HCT116 (cell line): Measurements from ENCODE around the gene LRFN4. TPM values are rescaled to one million over a fixed set of nuclear protein-coding genes. Genes with fewer than 3 reads are reported as not detected.

Experiments used
- ATAC-seq: fragments of 200-7000 bp; cut with Tn5 transposase; 2 replicates; pipeline ENCODE4 v1.9.1; 2020; ENCODE audit warnings: mild to moderate bottlenecking, moderate library complexity
- BruUV-seq: library from RNA; stranded (reverse); fragments of 400-500 nt; replicated peaks from 2 replicates; lab custom pipeline; 2021; lab: Mats Ljungman, UMichigan
- CTCF ChIA-PET: fragments of 300-600 bp; sonication (Branson Sonifier 250); formaldehyde crosslinking; loops from one replicate; lab custom pipeline; 2021; ENCODE audit warnings: antibody characterized with exemption; lab: Charles Lee
- POLR2A ChIA-PET: fragments of 300-600, 350-600 bp; sonication (Branson Sonifier 250); formaldehyde crosslinking; loops from one replicate; lab custom pipeline; 2021; ENCODE audit warnings: antibody characterized with exemption; lab: Charles Lee
- RAD21 ChIA-PET, 2 experiments: fragments of 300-600 bp; sonication (Branson Sonifier 250); formaldehyde crosslinking; loops; one replicate each; lab custom pipeline; 2023; ENCODE audit warnings: low total read pairs in 2 of 2; ENCODE audit not compliant: uncharacterized antibody in 2 of 2, unreplicated experiment in 2 of 2, low non-redundant PET in 1 of 2; lab: Charles Lee
- DNase-seq: peaks from one replicate; pipeline ENCODE4 v3.0.0-alpha.2; 2010; ENCODE audit warnings: low read depth, low spot score
- H2AFZ ChIP-seq: fragments of 200-600 bp; shearing (Covaris generic), sonication (generic); 2 replicates; pipeline ENCODE4 v1.6.1; 2017; ENCODE audit warnings: low read depth, mixed run types, mixed read lengths, antibody characterized with exemption, low read length; ENCODE audit not compliant: poor library complexity, severe bottlenecking
- H3K27ac ChIP-seq: 2 replicates; pipeline ENCODE4 v1.5.1; 2012; ENCODE audit warnings: low read depth, low read length
- H3K27me3 ChIP-seq: fragments of 200-600 bp; sonication (generic); 2 replicates; pipeline ENCODE4 v1.6.1; 2016; ENCODE audit warnings: mixed run types, low read length, mixed read lengths; ENCODE audit not compliant: insufficient read depth
- H3K36me3 ChIP-seq, 2 experiments: fragments of 200-500 bp in 1 of 2; fragments of 200-600 bp in 1 of 2; sonication (Bioruptor generic) in 1 of 2; sonication (generic) in 1 of 2; 2 replicates each; pipeline versions ENCODE4 v1.5.1 to v1.6.1; 2014 to 2016; ENCODE audit warnings: low read length in 2 of 2, inconsistent platforms in 1 of 2, mixed read lengths in 1 of 2, mixed run types in 1 of 2; ENCODE audit not compliant: insufficient read depth in 2 of 2, control insufficient read depth in 1 of 2
- H3K4me1 ChIP-seq, 2 experiments: fragments of 200-600 bp in 1 of 2; sonication (generic) in 1 of 2; 2 replicates each; pipeline versions ENCODE4 v1.5.1 to v1.6.1; 2012 to 2017; ENCODE audit warnings: low read length in 2 of 2, inconsistent platforms in 1 of 2, mild to moderate bottlenecking in 1 of 2, mixed read lengths in 1 of 2, mixed run types in 1 of 2, moderate library complexity in 1 of 2; ENCODE audit not compliant: insufficient read depth in 2 of 2, control insufficient read depth in 1 of 2
- H3K4me2 ChIP-seq: fragments of 200-600 bp; sonication (generic); 2 replicates; pipeline ENCODE4 v1.6.1; 2017; ENCODE audit warnings: mixed run types, low read length, mixed read lengths
- H3K4me3 ChIP-seq, 2 experiments: fragments of 200-600 bp in 1 of 2; sonication (generic) in 1 of 2; replicated peaks in 1 of 2; 2 replicates each; pipeline ENCODE4 v1.5.1; 2011 to 2016; ENCODE audit warnings: low read length in 2 of 2, control low read depth in 1 of 2, low read depth in 1 of 2, mild to moderate bottlenecking in 1 of 2, mixed read lengths in 1 of 2, mixed run types in 1 of 2
- H3K79me2 ChIP-seq: fragments of 200-600 bp; sonication (generic); 2 replicates; pipeline ENCODE4 v1.6.1; 2017; ENCODE audit warnings: mild to moderate bottlenecking, mixed run types, low read length, moderate library complexity, mixed read lengths; ENCODE audit not compliant: insufficient read depth
- H3K9ac ChIP-seq: fragments of 200-600 bp; sonication (generic); 2 replicates; pipeline ENCODE4 v1.6.1; 2016; ENCODE audit warnings: low read length, mixed read lengths
- H3K9me2 ChIP-seq: fragments of 200-600 bp; sonication (generic), shearing (Covaris generic); 2 replicates; pipeline ENCODE4 v1.6.1; 2017; ENCODE audit warnings: mixed run types, mild to moderate bottlenecking, moderate library complexity; ENCODE audit not compliant: insufficient read depth
- H3K9me3 ChIP-seq, 2 experiments: fragments of 200-500 bp in 1 of 2; fragments of 200-600 bp in 1 of 2; sonication (Bioruptor generic) in 1 of 2; sonication (generic) in 1 of 2; 2 replicates each; pipeline ENCODE4 v1.6.1; 2014 to 2017; ENCODE audit warnings: low read length in 2 of 2, mixed read lengths in 2 of 2, inconsistent platforms in 1 of 2, low read depth in 1 of 2, mild to moderate bottlenecking in 1 of 2, mixed run types in 1 of 2, moderate library complexity in 1 of 2; ENCODE audit not compliant: control insufficient read depth in 1 of 2, insufficient read depth in 1 of 2
- H4K20me1 ChIP-seq: fragments of 200-600 bp; sonication (generic), shearing (Covaris generic); 2 replicates; pipeline ENCODE4 v1.6.1; 2017; ENCODE audit warnings: mixed run types, mild to moderate bottlenecking, moderate library complexity; ENCODE audit not compliant: insufficient read depth
- CBX3 ChIP-seq: IDR thresholded peaks from 2 replicates; pipeline ENCODE4 v1.6.1; 2012; ENCODE audit warnings: low read depth
- JUND ChIP-seq: IDR thresholded peaks from 2 replicates; pipeline ENCODE4 v1.6.1; 2012
- MAX ChIP-seq: IDR thresholded peaks from 2 replicates; pipeline ENCODE4 v1.6.1; 2012
- YY1 ChIP-seq: IDR thresholded peaks from 2 replicates; pipeline ENCODE4 v1.6.1; 2011; ENCODE audit warnings: low read length, low read depth, moderate library complexity, mild to moderate bottlenecking; ENCODE audit not compliant: insufficient replicate concordance; ENCODE audit errors: extremely low read depth
- ZFX ChIP-seq: fragments of 450-650 bp; IDR thresholded peaks from 2 replicates; pipeline ENCODE4 v1.6.1; 2017
- intact Hi-C: fragments of 100-400 bp; cut with micrococcal nuclease; formaldehyde crosslinking; loops from 2 replicates; pipeline ENCODE4 v1.10.0; 2022
- total RNA-seq: library from RNA; stranded (reverse); gene quantifications from one replicate; pipeline ENCODE4 v1.2.1, GENCODE V29; 2021; ENCODE audit not compliant: unreplicated experiment
- TF ChIP-seq, protein P1 (sequence below), 3 experiments: fragments of 200-600 bp in 1 of 3; sonication (generic) in 1 of 3; IDR thresholded peaks in 2 of 3; conservative IDR thresholded peaks in 1 of 3; 2 replicates each; pipeline ENCODE4 v1.5.1; 2012 to 2017; ENCODE audit warnings: low read depth in 2 of 3, low read length in 2 of 3, antibody characterized with exemption in 1 of 3, borderline replicate concordance in 1 of 3, control low read depth in 1 of 3, mild to moderate bottlenecking in 1 of 3, mixed read lengths in 1 of 3, mixed run types in 1 of 3, moderate library complexity in 1 of 3; ENCODE audit not compliant: insufficient read depth in 1 of 3

The LRFN4 gene
- total RNA-seq, 1 experiment from 2014 or later = 55.4 TPM

DNA sequence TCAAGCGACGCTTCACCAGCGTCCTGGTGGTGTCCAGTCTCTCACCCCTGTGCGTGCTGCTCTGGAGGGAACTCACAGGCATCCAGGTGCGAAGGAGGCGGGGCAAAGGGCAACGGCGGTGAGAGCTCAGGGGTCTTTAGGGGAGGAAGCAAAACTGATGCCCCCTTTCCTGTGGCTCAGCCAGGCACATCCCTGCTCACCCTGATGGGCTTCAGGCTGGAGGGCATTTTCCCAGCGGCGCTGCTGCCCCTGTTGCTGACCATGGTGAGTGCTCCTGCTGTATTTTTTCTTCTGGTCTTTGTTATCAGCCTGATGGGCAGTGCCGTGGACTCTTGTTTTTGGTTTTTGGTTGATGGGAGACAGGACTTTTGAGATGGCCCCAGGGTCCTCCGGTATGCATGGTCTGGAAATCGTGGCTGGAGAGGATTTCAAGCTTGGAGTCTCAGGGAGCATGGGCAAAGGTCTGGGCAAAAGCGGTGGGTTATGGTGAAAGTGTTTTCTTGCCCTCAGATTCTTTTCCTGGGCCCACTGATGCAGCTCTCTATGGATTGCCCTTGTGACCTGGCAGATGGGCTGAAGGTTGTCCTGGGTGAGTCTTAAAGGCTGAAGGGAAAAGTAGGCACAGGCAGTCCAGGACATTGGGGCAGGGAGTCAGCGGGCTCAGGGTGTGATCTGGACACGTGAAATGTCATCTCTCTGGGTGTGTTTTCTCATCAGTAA, 12.9 kb upstream of the LRFN4 start:
- intact Hi-C loops = loop anchor here (5.0 kb wide), 1 partner anchor 133 kb away; the partner anchor contains the start of gene C11orf86
- H3K27ac ChIP-seq = peak overlapping the region; percentile 96
- TSS peak; percentile 73 for BruUV-seq
- H3K36me3 ChIP-seq = peaks cover 15 to 21% of the 10 kb centered on the region in 2 experiments
- ATAC-seq = no peak
- H3K4me3 ChIP-seq = peak overlapping the region; percentile 86 to 91
- POLR2A ChIA-PET = interaction anchor here (0.6 to 1.7 kb wide), 5 partner anchors 9 to 274 kb away, joined by 3 to 7 read pairs (median 3); partner anchors contain the start of genes RBM4B and SYT12
- no peak overlapping the region for H2AFZ ChIP-seq
- H3K79me2 ChIP-seq = peaks cover 55% of the 10 kb centered on the region
- CTCF ChIA-PET = interaction anchor here (0.9 to 1.8 kb wide), 6 partner anchors 8 to 458 kb away, joined by 3 to 9 read pairs (median 4); no protein-coding TSS in a partner anchor
- no peaks in the 10 kb centered on the region for H3K27me3 ChIP-seq
- RAD21 ChIA-PET = no interaction called here
- peaks cover 7 to 20% of the 10 kb centered on the region in 2 experiments; a peak in 3 of 4 replicates for H3K4me1 ChIP-seq
- H3K9me3 ChIP-seq = no peaks in the 10 kb centered on the region
- TF ChIP-seq JUND (no peak), CBX3 (no peak), ZFX (no peak), MAX (no peak), YY1 (no peak)
- TF ChIP-seq, protein P1, sequence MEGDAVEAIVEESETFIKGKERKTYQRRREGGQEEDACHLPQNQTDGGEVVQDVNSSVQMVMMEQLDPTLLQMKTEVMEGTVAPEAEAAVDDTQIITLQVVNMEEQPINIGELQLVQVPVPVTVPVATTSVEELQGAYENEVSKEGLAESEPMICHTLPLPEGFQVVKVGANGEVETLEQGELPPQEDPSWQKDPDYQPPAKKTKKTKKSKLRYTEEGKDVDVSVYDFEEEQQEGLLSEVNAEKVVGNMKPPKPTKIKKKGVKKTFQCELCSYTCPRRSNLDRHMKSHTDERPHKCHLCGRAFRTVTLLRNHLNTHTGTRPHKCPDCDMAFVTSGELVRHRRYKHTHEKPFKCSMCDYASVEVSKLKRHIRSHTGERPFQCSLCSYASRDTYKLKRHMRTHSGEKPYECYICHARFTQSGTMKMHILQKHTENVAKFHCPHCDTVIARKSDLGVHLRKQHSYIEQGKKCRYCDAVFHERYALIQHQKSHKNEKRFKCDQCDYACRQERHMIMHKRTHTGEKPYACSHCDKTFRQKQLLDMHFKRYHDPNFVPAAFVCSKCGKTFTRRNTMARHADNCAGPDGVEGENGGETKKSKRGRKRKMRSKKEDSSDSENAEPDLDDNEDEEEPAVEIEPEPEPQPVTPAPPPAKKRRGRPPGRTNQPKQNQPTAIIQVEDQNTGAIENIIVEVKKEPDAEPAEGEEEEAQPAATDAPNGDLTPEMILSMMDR (IDR thresholded peaks at IDR 0.05 in 2 of 3, conservative IDR thresholded peaks at IDR 0.05 in 1 of 3; ENCODE audit: borderline replicate concordance in 1 of 3, insufficient read depth in 1 of 3, low read depth in 2 of 3, low read length in 2 of 3) = no peak
- H4K20me1 ChIP-seq = peaks cover 3% of the 10 kb centered on the region; the same call in 1 of the 2 replicates
- H3K4me2 ChIP-seq = peak overlapping the region; percentile 82
- peak overlapping the region; percentile 90 for H3K9ac ChIP-seq
- no peak for DNase-seq
- H3K9me2 ChIP-seq = no peaks in the 10 kb centered on the region
